Measurements from ENCODE around the gene ITGA4. TPM values are rescaled to one million over a fixed set of nuclear protein-coding genes. Genes with fewer than 3 reads are reported as not detected.

The ITGA4 gene
- total RNA-seq, 1 experiment from 2014 or later, result 4.6 TPM

DNA sequence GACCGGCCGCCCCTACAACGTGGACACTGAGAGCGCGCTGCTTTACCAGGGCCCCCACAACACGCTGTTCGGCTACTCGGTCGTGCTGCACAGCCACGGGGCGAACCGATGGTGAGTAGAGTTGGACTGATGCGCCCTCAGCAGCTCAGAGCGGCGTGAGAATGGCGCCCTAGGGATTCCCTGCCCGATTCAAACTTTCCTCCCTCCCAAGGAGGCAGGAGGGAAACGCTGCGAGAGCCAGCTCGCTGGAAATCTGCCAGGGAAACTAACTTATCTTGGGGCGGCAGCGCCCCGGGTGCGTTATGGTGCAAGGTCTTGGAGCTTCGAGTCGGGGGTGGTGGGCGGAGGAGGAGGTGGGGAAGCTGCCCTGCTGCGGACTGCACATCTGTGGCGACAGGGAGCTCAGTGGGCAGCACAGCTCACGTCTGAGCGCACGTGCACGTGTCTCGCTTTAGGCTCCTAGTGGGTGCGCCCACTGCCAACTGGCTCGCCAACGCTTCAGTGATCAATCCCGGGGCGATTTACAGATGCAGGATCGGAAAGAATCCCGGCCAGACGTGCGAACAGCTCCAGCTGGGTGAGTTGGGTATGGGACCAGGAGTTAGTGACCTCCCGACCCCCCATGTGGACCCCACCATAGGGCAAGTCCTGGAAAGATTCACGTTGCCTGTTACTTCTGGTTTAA lies 697 bp downstream of the ITGA4 start:
- intact Hi-C loops (cut with micrococcal nuclease; ENCODE audit: unreplicated experiment), result loop anchor here (2.0 to 10.0 kb wide), 2 partner anchors 257 to 353 kb away; no protein-coding TSS in a partner anchor
- POLR2A ChIA-PET (ENCODE audit: low non-redundant PET), result interaction anchor here (0.6 to 0.7 kb wide), 2 partner anchors 209 to 212 kb away, joined by 3 to 6 read pairs; no protein-coding TSS in a partner anchor
- DNase-seq (ENCODE audit: low spot score), result peak; percentile 36
- TF ChIP-seq CTCF (conservative IDR thresholded peaks at IDR 0.05; ENCODE audit: low read depth, low read length) (no peak), EZH2 (IDR thresholded peaks at IDR 0.05; ENCODE audit: borderline replicate concordance, low read depth, low read length, poor library complexity, severe bottlenecking) (no peak)
- CTCF ChIA-PET, result interaction anchor here (0.7 to 1.5 kb wide), 3 partner anchors 8 to 378 kb away, joined by 4 to 9 read pairs (median 4); no protein-coding TSS in a partner anchor
- no peaks in the 10 kb centered on the region for H3K4me1 ChIP-seq (ENCODE audit: insufficient read depth, low read length, poor library complexity, severe bottlenecking)
- BruUV-seq (replicated peaks), result no TSS peak
- peaks cover 7% of the 10 kb centered on the region for H3K27me3 ChIP-seq (replicated peaks; ENCODE audit: insufficient read depth, low read depth, low read length, poor library complexity)
- H3K4me3 ChIP-seq (ENCODE audit: low read depth, low read length, poor library complexity, severe bottlenecking), result peak overlapping the region; percentile 56
- no peaks in the 10 kb centered on the region for H3K9me3 ChIP-seq (ENCODE audit: low read depth, low read length, poor library complexity, severe bottlenecking)
- H3K36me3 ChIP-seq (ENCODE audit: insufficient read depth, low read length, poor library complexity, severe bottlenecking), result no peaks in the 10 kb centered on the region
- H3K27ac ChIP-seq (ENCODE audit: low read depth, low read length, poor library complexity, severe bottlenecking), result no peak overlapping the region

DNA sequence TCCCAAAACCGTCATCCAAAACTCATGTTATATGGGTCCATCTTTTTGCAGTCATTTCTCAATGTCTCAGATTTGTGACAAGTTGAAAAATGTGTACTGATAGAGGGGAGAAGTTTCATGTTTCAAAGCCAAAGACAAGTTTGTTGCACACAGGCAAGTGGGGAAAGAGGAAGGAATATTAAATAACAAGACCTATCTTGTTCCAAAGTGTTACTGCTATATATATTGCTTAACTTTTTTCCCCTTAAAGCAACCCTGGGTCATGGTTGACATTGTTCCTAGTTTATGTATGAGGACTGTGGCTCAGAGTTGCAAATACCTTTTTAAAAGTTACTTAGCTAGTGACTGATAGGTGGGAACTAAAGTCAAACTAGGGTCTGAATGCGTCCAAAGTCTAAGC lies 1.7 kb downstream of the ITGA4 start:
- no peaks in the 10 kb centered on the region for H3K4me1 ChIP-seq (ENCODE audit: insufficient read depth, low read length, poor library complexity, severe bottlenecking)
- no peaks in the 10 kb centered on the region for H3K9me3 ChIP-seq (ENCODE audit: low read depth, low read length, poor library complexity, severe bottlenecking)
- no peaks in the 10 kb centered on the region for H3K36me3 ChIP-seq (ENCODE audit: insufficient read depth, low read length, poor library complexity, severe bottlenecking)
- ChIA-PET POLR2A (ENCODE audit: low non-redundant PET) (no interaction called here), CTCF (no interaction called here)
- BruUV-seq (replicated peaks), result no TSS peak
- no peak overlapping the region for H3K27ac ChIP-seq (ENCODE audit: low read depth, low read length, poor library complexity, severe bottlenecking)
- H3K4me3 ChIP-seq (ENCODE audit: low read depth, low read length, poor library complexity, severe bottlenecking), result no peak overlapping the region
- H3K27me3 ChIP-seq (replicated peaks; ENCODE audit: insufficient read depth, low read depth, low read length, poor library complexity), result peaks cover 7% of the 10 kb centered on the region
- no peak for DNase-seq (ENCODE audit: low spot score)
- TF ChIP-seq EZH2 (IDR thresholded peaks at IDR 0.05; ENCODE audit: borderline replicate concordance, low read depth, low read length, poor library complexity, severe bottlenecking) (no peak), CTCF (conservative IDR thresholded peaks at IDR 0.05; ENCODE audit: low read depth, low read length) (no peak)
- intact Hi-C loops (cut with micrococcal nuclease; ENCODE audit: unreplicated experiment), result loop anchor here (10.0 kb wide), 1 partner anchor 256 kb away; no protein-coding TSS in a partner anchor

- H3K27ac ChIP-seq (ENCODE audit: low read depth, low read length, poor library complexity, severe bottlenecking), result no peak overlapping the region
- H3K36me3 ChIP-seq (ENCODE audit: insufficient read depth, low read length, poor library complexity, severe bottlenecking), result no peaks in the 10 kb centered on the region
- H3K9me3 ChIP-seq (ENCODE audit: low read depth, low read length, poor library complexity, severe bottlenecking), result no peaks in the 10 kb centered on the region
- H3K4me1 ChIP-seq (ENCODE audit: insufficient read depth, low read length, poor library complexity, severe bottlenecking), result no peaks in the 10 kb centered on the region
- no TSS peak for BruUV-seq (replicated peaks)
- intact Hi-C loops (cut with micrococcal nuclease; ENCODE audit: unreplicated experiment), result loop anchor here (10.0 kb wide), 2 partner anchors 255 to 1335 kb away; no protein-coding TSS in a partner anchor
- H3K4me3 ChIP-seq (ENCODE audit: low read depth, low read length, poor library complexity, severe bottlenecking), result no peak overlapping the region
- DNase-seq (ENCODE audit: low spot score), result peak; percentile 31
- CTCF ChIA-PET, result no interaction called here
- H3K27me3 ChIP-seq (replicated peaks; ENCODE audit: insufficient read depth, low read depth, low read length, poor library complexity), result peaks cover 7% of the 10 kb centered on the region
- TF ChIP-seq CTCF (conservative IDR thresholded peaks at IDR 0.05; ENCODE audit: low read depth, low read length) (no peak), EZH2 (IDR thresholded peaks at IDR 0.05; ENCODE audit: borderline replicate concordance, low read depth, low read length, poor library complexity, severe bottlenecking) (no peak)
- POLR2A ChIA-PET (ENCODE audit: low non-redundant PET), result no interaction called here
Observed at GRCh38 chr2:181459621-181460021, 2.4 kb downstream of the ITGA4 start.

Measured in A673 (cell line).